NOMO-1 (cell line): ENCODE data around the gene KRABD2.
"Not testable (repeated sequence)": the region's sequence is repeated elsewhere in the genome, so short reads cannot be mapped to it uniquely, and the experiment has no call there.

Experiments
- DNase-seq, 2 experiments: peaks; one replicate each; lab custom pipeline; 2025; ENCODE audit not compliant: unreplicated experiment in 2 of 2; lab: John Stamatoyannopoulos, UW

Gene KRABD2

GRCh38 chr17:8376271-8377067, at the start of gene KRABD2:
Gene KRABD2 (minus strand): TSS chr17:8376704.
- peak; percentile 86 to 92 for DNase-seq

- no peak for DNase-seq
These were observed 45.1 kb upstream of the KRABD2 start for GRCh38 chr17:8421571-8421970.

- DNase-seq: peak; percentile 15 to 65
These were observed 43.8 kb upstream of the KRABD2 start for GRCh38 chr17:8420041-8420934.

- DNase-seq: no peak
These were observed 42.8 kb upstream of the KRABD2 start for GRCh38 chr17:8419305-8419704.

- no peak for DNase-seq
These were observed 42.0 kb upstream of the KRABD2 start for GRCh38 chr17:8418471-8418870.

- DNase-seq: peak; percentile 83 to 88
These were observed 41.3 kb upstream of the KRABD2 start for GRCh38 chr17:8417806-8418205.

GRCh38 chr17:8413938-8414337, 37.4 kb upstream of the KRABD2 start:
- no peak for DNase-seq

GRCh38 chr17:8413328-8413727, 36.8 kb upstream of the KRABD2 start:
- DNase-seq: no peak

- peak in 1 of 2 experiments; percentile 10 for DNase-seq
These were observed 35.6 kb upstream of the KRABD2 start for GRCh38 chr17:8412089-8412488.

- DNase-seq: no peak
These were observed 34.4 kb upstream of the KRABD2 start for GRCh38 chr17:8410883-8411238.

GRCh38 chr17:8409966-8410882, 33.7 kb upstream of the KRABD2 start:
- peak; percentile 60 to 81 for DNase-seq

GRCh38 chr17:8408371-8408770, 31.9 kb upstream of the KRABD2 start:
- no peak for DNase-seq

- DNase-seq: no peak
These were observed 29.7 kb upstream of the KRABD2 start for GRCh38 chr17:8406174-8406573.

- DNase-seq: no peak
These were observed 29.1 kb upstream of the KRABD2 start for GRCh38 chr17:8405499-8406016.

GRCh38 chr17:8402921-8403536, 26.5 kb upstream of the KRABD2 start:
- no peak for DNase-seq

- no peak for DNase-seq
These were observed 24.6 kb upstream of the KRABD2 start for GRCh38 chr17:8401107-8401506.

- DNase-seq: no peak
These were observed 22.5 kb upstream of the KRABD2 start for GRCh38 chr17:8398980-8399379.

GRCh38 chr17:8397636-8398035, 21.1 kb upstream of the KRABD2 start, which contains the start of gene RNF222:
Gene RNF222 (minus strand): TSS chr17:8397827. CDS start chr17:8393461, 4,366 bp downstream.
- no peak for DNase-seq

- not testable (repeated sequence) for DNase-seq
These were observed 18.0 kb upstream of the KRABD2 start for GRCh38 chr17:8394497-8394896.
